Stomach smooth muscle (tissue), 2 donors: ENCODE results near the gene TMEM253.

Source experiments
- H3K27ac ChIP-seq: one replicate; pipeline ENCODE4 v1.7.0; 2013; ENCODE audit warnings: mild to moderate bottlenecking, low read length, inconsistent platforms
- H3K27me3 ChIP-seq, 2 donors: one replicate each; pipeline ENCODE4 v1.7.0; 2013; ENCODE audit warnings: low read length in 2 of 2; ENCODE audit not compliant: insufficient read depth in 2 of 2, control insufficient read depth in 1 of 2
- H3K36me3 ChIP-seq, 2 donors: one replicate each; pipeline ENCODE4 v1.7.0; 2013; ENCODE audit warnings: low read length in 2 of 2; ENCODE audit not compliant: control insufficient read depth in 2 of 2, insufficient read depth in 2 of 2
- H3K4me1 ChIP-seq: one replicate; pipeline ENCODE4 v1.7.0; 2013; ENCODE audit warnings: low read length; ENCODE audit not compliant: control insufficient read depth, insufficient read depth
- H3K4me3 ChIP-seq, 2 donors: one replicate each; pipeline ENCODE4 v1.7.0; 2013; ENCODE audit warnings: low read length in 2 of 2
- H3K9ac ChIP-seq, 2 donors: one replicate each; pipeline ENCODE4 v1.7.0; 2013; ENCODE audit warnings: low read length in 2 of 2, mild to moderate bottlenecking in 1 of 2
- H3K9me3 ChIP-seq, 2 donors: one replicate each; pipeline ENCODE4 v1.7.0; 2013; ENCODE audit warnings: low read length in 2 of 2; ENCODE audit not compliant: control insufficient read depth in 2 of 2
- donor health status: healthy.
- donor health status: Pancreatic carcinoma.

The TMEM253 gene

GRCh38 chr14:21060614-21061346, 40.1 kb upstream of the TMEM253 start:
- Histone ChIP-seq H3K27ac (no peak overlapping the region), H3K27me3 (no peaks in the 10 kb centered on the region), H3K4me3 (no peak overlapping the region)

GRCh38 chr14:21061347-21061668, 39.6 kb upstream of the TMEM253 start:
- no peak overlapping the region for H3K9ac ChIP-seq
- H3K27ac ChIP-seq = no peak overlapping the region
- no peak overlapping the region for H3K4me3 ChIP-seq
- no peaks in the 10 kb centered on the region for H3K27me3 ChIP-seq
- no peaks in the 10 kb centered on the region for H3K9me3 ChIP-seq
- H3K4me1 ChIP-seq = no peaks in the 10 kb centered on the region
- H3K36me3 ChIP-seq = no peaks in the 10 kb centered on the region

More at GRCh38 chr14:21060614-21061346, 40.1 kb upstream of the TMEM253 start:
- no peaks in the 10 kb centered on the region for H3K36me3 ChIP-seq
- H3K4me1 ChIP-seq = no peaks in the 10 kb centered on the region
- no peak overlapping the region for H3K9ac ChIP-seq
- H3K9me3 ChIP-seq = no peaks in the 10 kb centered on the region

GRCh38 chr14:21063479-21063878, 37.4 kb upstream of the TMEM253 start:
- H3K27ac ChIP-seq = no peak overlapping the region

GRCh38 chr14:21066882-21067502, 33.9 kb upstream of the TMEM253 start:
- Histone ChIP-seq H3K27me3 (no peaks in the 10 kb centered on the region), H3K9me3 (no peaks in the 10 kb centered on the region), H3K27ac (no peak overlapping the region), H3K36me3 (no peaks in the 10 kb centered on the region), H3K9ac (no peak overlapping the region), H3K4me3 (no peak overlapping the region), H3K4me1 (peaks cover 29% of the 10 kb centered on the region)

More at GRCh38 chr14:21063479-21063878, 37.4 kb upstream of the TMEM253 start:
- H3K4me3 ChIP-seq = no peak overlapping the region
- H3K27me3 ChIP-seq = no peaks in the 10 kb centered on the region
- H3K4me1 ChIP-seq = peaks cover under 1% of the 10 kb centered on the region
- no peaks in the 10 kb centered on the region for H3K9me3 ChIP-seq
- no peaks in the 10 kb centered on the region for H3K36me3 ChIP-seq
- no peak overlapping the region for H3K9ac ChIP-seq

- peak overlapping the region; percentile 63 to 68 for H3K9ac ChIP-seq
- H3K27ac ChIP-seq = peak overlapping the region; percentile 60
- H3K4me3 ChIP-seq = peak overlapping the region; percentile 68 to 86
- H3K36me3 ChIP-seq = peaks cover 5% of the 10 kb centered on the region in 2 donors
- peaks cover 38% of the 10 kb centered on the region for H3K4me1 ChIP-seq
- no peaks in the 10 kb centered on the region for H3K27me3 ChIP-seq
- no peaks in the 10 kb centered on the region for H3K9me3 ChIP-seq
Observed at GRCh38 chr14:21068521-21069387, 32.1 kb upstream of the TMEM253 start.

- Histone ChIP-seq H3K27ac (peak overlapping the region; percentile 60), H3K27me3 (no peaks in the 10 kb centered on the region), H3K4me3 (peak overlapping the region; percentile 68 to 86), H3K4me1 (peaks cover 38% of the 10 kb centered on the region), H3K9me3 (no peaks in the 10 kb centered on the region), H3K9ac (peak overlapping the region; percentile 63 to 69), H3K36me3 (peaks cover 9 to 12% of the 10 kb centered on the region in 2 donors)
Observed at GRCh38 chr14:21069388-21070082, 31.3 kb upstream of the TMEM253 start.

- Histone ChIP-seq H3K27me3 (no peaks in the 10 kb centered on the region), H3K4me1 (peaks cover 38% of the 10 kb centered on the region), H3K36me3 (peaks cover 9 to 16% of the 10 kb centered on the region in 2 donors), H3K27ac (peak within 1 kb of the TSS; percentile 84), H3K9me3 (no peaks in the 10 kb centered on the region), H3K9ac (peak within 1 kb of the TSS; percentile 74 to 80), H3K4me3 (peak within 1 kb of the TSS; percentile 86 to 90)
Observed at GRCh38 chr14:21070083-21070609, 30.7 kb upstream of the TMEM253 start, which contains the start of gene ARHGEF40. TSS of gene ARHGEF40 (plus strand) at chr14:21070304. CDS start at chr14:21070397, 93 bp downstream.

GRCh38 chr14:21070610-21071224, 30.1 kb upstream of the TMEM253 start:
- peak overlapping the region; percentile 74 to 80 for H3K9ac ChIP-seq
- H3K36me3 ChIP-seq = peaks cover 12 to 21% of the 10 kb centered on the region in 2 donors
- H3K27me3 ChIP-seq = no peaks in the 10 kb centered on the region
- peak overlapping the region; percentile 86 to 90 for H3K4me3 ChIP-seq
- H3K9me3 ChIP-seq = no peaks in the 10 kb centered on the region
- H3K27ac ChIP-seq = peak overlapping the region; percentile 84
- peaks cover 38% of the 10 kb centered on the region for H3K4me1 ChIP-seq

GRCh38 chr14:21071225-21072030, 29.4 kb upstream of the TMEM253 start:
- peak overlapping the region; percentile 74 to 80 for H3K9ac ChIP-seq
- peaks cover 38% of the 10 kb centered on the region for H3K4me1 ChIP-seq
- H3K27ac ChIP-seq = peak overlapping the region; percentile 84
- peak overlapping the region; percentile 86 to 90 for H3K4me3 ChIP-seq
- H3K27me3 ChIP-seq = no peaks in the 10 kb centered on the region
- no peaks in the 10 kb centered on the region for H3K9me3 ChIP-seq
- peaks cover 19 to 29% of the 10 kb centered on the region in 2 donors for H3K36me3 ChIP-seq
